ENCODE data around the gene TLE4.
A peak's percentile ranks its signal among the peaks of the same experiment; 100 is the strongest.

The TLE4 gene

GRCh38 chr9:79694208-79694607, 122.4 kb downstream of the TLE4 start:
- DNase-seq, result no peak

- no peak for DNase-seq
These were observed 123.1 kb downstream of the TLE4 start for GRCh38 chr9:79694676-79695400.

- peak; percentile 36 for DNase-seq
These were observed 123.9 kb downstream of the TLE4 start for GRCh38 chr9:79695531-79696175.

- no peak for DNase-seq
These were observed 127.2 kb downstream of the TLE4 start for GRCh38 chr9:79698967-79699366.

- no peak for DNase-seq
These were observed 127.7 kb downstream of the TLE4 start for GRCh38 chr9:79699479-79699878.

- no peak for DNase-seq
These were observed 129.0 kb downstream of the TLE4 start for GRCh38 chr9:79700607-79701360.

GRCh38 chr9:79701651-79702050, 129.9 kb downstream of the TLE4 start:
- no peak for DNase-seq

GRCh38 chr9:79705704-79706103, 133.9 kb downstream of the TLE4 start:
- DNase-seq, result no peak

- DNase-seq, result no peak
These were observed 134.7 kb downstream of the TLE4 start for GRCh38 chr9:79706512-79706911.

GRCh38 chr9:79707589-79707988, 135.8 kb downstream of the TLE4 start:
- peak; percentile 15 for DNase-seq

- DNase-seq, result no peak
These were observed 136.8 kb downstream of the TLE4 start for GRCh38 chr9:79708541-79708940.

GRCh38 chr9:79709743-79710674, 138.2 kb downstream of the TLE4 start:
- no peak for DNase-seq

GRCh38 chr9:79711874-79712273, 140.1 kb downstream of the TLE4 start:
- no peak for DNase-seq

- DNase-seq, result no peak
These were observed 147.3 kb downstream of the TLE4 start for GRCh38 chr9:79719021-79719420.

GRCh38 chr9:79719989-79720388, 148.2 kb downstream of the TLE4 start:
- no peak for DNase-seq

- peak; percentile 47 for DNase-seq
These were observed 159.6 kb downstream of the TLE4 start for GRCh38 chr9:79731171-79731890.

- no peak for DNase-seq
These were observed 163.4 kb downstream of the TLE4 start for GRCh38 chr9:79735023-79735779.

GRCh38 chr9:79736051-79736450, 164.3 kb downstream of the TLE4 start:
- no peak for DNase-seq

GRCh38 chr9:79741381-79741780, 169.6 kb downstream of the TLE4 start:
- DNase-seq, result no peak

- DNase-seq, result no peak
These were observed 170.5 kb downstream of the TLE4 start for GRCh38 chr9:79742110-79742721.

GRCh38 chr9:79744521-79744920, 172.8 kb downstream of the TLE4 start:
- DNase-seq, result no peak
